ENCODE measurements around the gene UGT1A10. TPM values are rescaled to one million over a fixed set of nuclear protein-coding genes. Genes with fewer than 3 reads are reported as not detected.
"Not testable (repeated sequence)": the region's sequence is repeated elsewhere in the genome, so short reads cannot be mapped to it uniquely, and the experiment has no call there.

UGT1A10 gene
- total RNA-seq, 1 donor from 2014 or later = not detected

DNA sequence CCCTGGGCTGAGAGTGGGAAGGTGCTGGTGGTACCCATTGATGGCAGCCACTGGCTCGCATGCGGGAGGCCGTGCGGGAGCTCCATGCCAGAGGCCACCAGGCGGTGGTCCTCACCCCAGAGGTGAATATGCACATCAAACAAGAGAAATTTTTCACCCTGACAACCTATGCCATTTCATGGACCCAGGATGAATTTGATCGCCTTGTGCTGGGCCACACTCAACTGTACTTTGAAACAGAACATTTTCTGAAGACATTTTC lies 111.0 kb downstream of the UGT1A10 start:
- peaks cover 2% of the 10 kb centered on the region for H3K27me3 Mint-ChIP-seq (ENCODE audit: unreplicated experiment)
- no peak overlapping the region for H3K27ac Mint-ChIP-seq (ENCODE audit: unreplicated experiment)
- H3K36me3 Mint-ChIP-seq (ENCODE audit: low read depth, unreplicated experiment) = peaks cover 5% of the 10 kb centered on the region
- H3K4me1 Mint-ChIP-seq (ENCODE audit: unreplicated experiment) = no peaks in the 10 kb centered on the region
- TF ChIP-seq, protein P1, sequence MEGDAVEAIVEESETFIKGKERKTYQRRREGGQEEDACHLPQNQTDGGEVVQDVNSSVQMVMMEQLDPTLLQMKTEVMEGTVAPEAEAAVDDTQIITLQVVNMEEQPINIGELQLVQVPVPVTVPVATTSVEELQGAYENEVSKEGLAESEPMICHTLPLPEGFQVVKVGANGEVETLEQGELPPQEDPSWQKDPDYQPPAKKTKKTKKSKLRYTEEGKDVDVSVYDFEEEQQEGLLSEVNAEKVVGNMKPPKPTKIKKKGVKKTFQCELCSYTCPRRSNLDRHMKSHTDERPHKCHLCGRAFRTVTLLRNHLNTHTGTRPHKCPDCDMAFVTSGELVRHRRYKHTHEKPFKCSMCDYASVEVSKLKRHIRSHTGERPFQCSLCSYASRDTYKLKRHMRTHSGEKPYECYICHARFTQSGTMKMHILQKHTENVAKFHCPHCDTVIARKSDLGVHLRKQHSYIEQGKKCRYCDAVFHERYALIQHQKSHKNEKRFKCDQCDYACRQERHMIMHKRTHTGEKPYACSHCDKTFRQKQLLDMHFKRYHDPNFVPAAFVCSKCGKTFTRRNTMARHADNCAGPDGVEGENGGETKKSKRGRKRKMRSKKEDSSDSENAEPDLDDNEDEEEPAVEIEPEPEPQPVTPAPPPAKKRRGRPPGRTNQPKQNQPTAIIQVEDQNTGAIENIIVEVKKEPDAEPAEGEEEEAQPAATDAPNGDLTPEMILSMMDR (IDR thresholded peaks at IDR 0.05; ENCODE audit: unreplicated experiment) = no peak
- DNase-seq (ENCODE audit: low spot score) = no peak
- H3K4me3 Mint-ChIP-seq (ENCODE audit: unreplicated experiment) = no peak overlapping the region
- H3K9me3 Mint-ChIP-seq (ENCODE audit: unreplicated experiment) = peaks cover 15% of the 10 kb centered on the region

DNA sequence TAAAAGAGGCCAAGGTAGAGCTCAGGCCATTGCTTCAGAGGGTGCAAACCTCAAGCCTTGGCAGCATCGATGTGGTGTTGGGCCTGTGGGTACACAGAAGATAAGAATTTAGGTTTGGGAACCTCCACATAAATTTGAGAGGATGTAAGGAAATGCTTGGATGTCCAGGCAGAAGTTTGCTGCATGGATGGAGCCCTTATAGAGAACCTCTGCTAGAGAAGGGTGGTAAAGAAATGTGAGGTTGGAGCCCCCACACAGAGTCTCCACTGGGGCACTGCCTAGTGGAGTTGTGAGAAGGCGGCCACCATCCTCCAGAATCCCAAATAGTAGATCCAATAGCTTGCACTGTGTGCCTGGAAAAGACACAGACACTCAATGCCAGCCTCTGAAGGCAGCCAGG lies 114.4 kb downstream of the UGT1A10 start:
- not testable (repeated sequence) for H3K27me3 Mint-ChIP-seq (ENCODE audit: unreplicated experiment); H3K4me1 Mint-ChIP-seq (ENCODE audit: unreplicated experiment); H3K36me3 Mint-ChIP-seq (ENCODE audit: low read depth, unreplicated experiment); H3K27ac Mint-ChIP-seq (ENCODE audit: unreplicated experiment); DNase-seq (ENCODE audit: low spot score); H3K4me3 Mint-ChIP-seq (ENCODE audit: unreplicated experiment)
- H3K9me3 Mint-ChIP-seq (ENCODE audit: unreplicated experiment) = peaks cover 15% of the 10 kb centered on the region

DNA sequence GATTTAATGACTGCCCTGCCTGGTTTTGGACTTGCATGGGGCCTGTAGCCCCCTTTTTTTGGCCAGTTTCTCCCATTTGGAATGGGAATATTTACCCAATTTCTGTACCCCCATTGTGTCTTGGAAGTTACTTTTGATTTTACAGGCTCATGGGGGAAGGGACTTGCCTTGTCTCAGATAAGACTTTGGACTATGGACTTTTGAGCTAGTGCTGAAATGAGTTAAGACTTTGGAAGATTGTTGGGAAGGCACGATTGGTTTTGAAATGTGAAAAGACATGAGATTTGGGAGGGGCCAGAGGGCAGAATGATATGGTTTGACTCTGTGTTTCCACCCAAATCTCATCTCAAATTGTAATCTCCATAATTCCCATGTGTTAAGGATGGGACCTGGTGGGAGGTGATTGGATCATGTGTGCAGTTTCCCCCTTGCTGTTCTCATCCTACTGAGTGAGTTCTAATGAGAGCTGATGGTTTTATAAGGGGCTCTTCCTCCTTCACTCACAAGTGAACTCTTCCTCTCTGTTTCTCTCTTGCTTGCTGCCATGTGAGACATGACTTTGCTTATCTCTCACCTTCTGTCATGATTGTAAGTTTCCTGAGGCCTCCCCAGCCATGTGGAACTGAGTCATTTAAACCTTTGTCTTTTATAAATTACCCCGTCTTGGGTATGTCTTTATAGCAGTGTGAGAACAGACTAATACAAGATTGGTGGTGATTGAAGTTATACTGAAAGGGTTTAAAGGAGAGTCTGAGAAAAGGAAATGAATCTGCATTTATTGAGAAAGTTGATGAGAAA lies 115.2 kb downstream of the UGT1A10 start:
- not testable (repeated sequence) for H3K36me3 Mint-ChIP-seq (ENCODE audit: low read depth, unreplicated experiment); H3K27me3 Mint-ChIP-seq (ENCODE audit: unreplicated experiment); H3K4me1 Mint-ChIP-seq (ENCODE audit: unreplicated experiment); H3K27ac Mint-ChIP-seq (ENCODE audit: unreplicated experiment); DNase-seq (ENCODE audit: low spot score)
- peaks cover 15% of the 10 kb centered on the region for H3K9me3 Mint-ChIP-seq (ENCODE audit: unreplicated experiment)
- H3K4me3 Mint-ChIP-seq (ENCODE audit: unreplicated experiment) = peak overlapping the region; percentile 49

DNA sequence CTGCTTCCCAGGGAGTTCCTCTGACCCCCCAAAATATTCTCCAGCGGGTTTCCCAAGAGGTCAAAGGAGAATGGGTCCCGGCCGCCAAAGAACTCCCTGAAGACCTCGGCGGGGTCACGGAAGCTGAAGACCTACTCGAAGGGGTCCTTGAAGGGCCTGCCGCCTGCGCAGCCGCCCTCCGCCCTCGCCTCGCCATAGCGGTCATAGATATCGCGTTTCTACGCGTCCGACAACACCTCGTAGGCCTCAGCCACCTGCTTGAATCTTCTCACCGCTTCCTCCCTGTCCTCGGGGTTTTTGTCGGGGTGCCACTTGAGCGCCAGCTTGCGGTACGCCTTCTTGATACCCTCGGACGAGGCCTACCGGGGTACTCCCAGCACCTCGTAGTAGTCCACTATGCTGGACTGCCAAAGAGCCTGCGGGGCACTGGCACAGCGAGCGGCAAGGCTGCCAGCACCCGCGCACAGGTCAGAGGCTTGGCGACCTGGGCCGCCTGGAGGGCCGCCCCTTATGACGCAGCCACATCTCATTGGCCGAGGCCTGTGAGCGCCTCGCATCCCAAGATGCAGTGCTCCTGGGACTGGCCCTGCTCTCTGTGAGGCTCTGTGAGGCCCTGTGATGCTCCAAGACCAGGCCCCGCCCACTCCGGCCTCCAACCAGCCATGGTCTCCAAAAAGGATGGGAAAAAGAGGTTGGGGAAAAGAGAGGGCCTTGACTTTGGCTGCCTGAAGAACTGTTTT lies 118.8 kb downstream of the UGT1A10 start:
- TF ChIP-seq, protein P1 (IDR thresholded peaks at IDR 0.05; ENCODE audit: unreplicated experiment) = no peak
- H3K27ac Mint-ChIP-seq (ENCODE audit: unreplicated experiment) = no peak overlapping the region
- no peak overlapping the region for H3K4me3 Mint-ChIP-seq (ENCODE audit: unreplicated experiment)
- DNase-seq (ENCODE audit: low spot score) = no peak
- H3K27me3 Mint-ChIP-seq (ENCODE audit: unreplicated experiment) = no peaks in the 10 kb centered on the region
- H3K36me3 Mint-ChIP-seq (ENCODE audit: low read depth, unreplicated experiment) = peaks cover 5% of the 10 kb centered on the region
- H3K4me1 Mint-ChIP-seq (ENCODE audit: unreplicated experiment) = no peaks in the 10 kb centered on the region
- peaks cover 11% of the 10 kb centered on the region for H3K9me3 Mint-ChIP-seq (ENCODE audit: unreplicated experiment)

DNA sequence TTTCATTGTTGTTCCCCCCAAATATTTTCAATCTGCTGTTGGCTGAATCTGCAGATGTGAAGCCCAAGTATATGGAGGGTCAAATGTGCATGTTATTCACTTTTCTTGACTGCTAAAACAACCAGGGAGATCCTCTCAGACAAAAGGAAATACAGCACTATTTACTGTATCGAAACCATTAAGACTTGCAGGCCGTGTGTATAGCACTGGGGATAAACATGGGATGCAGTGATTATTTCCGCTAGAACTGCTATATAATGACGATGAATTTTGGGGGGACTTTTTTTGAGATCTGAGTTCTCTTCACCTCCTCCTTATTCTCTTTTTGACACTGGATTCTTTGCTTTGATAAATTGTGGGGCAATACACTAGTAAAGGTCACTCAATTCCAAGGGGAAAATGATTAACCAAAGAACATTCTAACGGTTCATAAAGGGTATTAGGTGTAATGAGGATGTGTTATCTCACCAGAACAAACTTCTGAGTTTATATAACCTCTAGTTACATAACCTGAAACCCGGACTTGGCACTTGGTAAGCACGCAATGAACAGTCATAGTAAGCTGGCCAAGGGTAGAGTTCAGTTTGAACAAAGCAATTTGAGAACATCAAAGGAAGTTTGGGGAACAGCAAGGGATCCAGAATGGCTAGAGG lies 120.3 kb downstream of the UGT1A10 start:
- no peak overlapping the region for H3K4me3 Mint-ChIP-seq (ENCODE audit: unreplicated experiment)
- H3K36me3 Mint-ChIP-seq (ENCODE audit: low read depth, unreplicated experiment) = peaks cover 4% of the 10 kb centered on the region

More for the DNA sequence above, 120.3 kb downstream of the UGT1A10 start:
- no peaks in the 10 kb centered on the region for H3K4me1 Mint-ChIP-seq (ENCODE audit: unreplicated experiment)
- DNase-seq (ENCODE audit: low spot score) = no peak
- no peak overlapping the region for H3K27ac Mint-ChIP-seq (ENCODE audit: unreplicated experiment)
- peaks cover 5% of the 10 kb centered on the region for H3K9me3 Mint-ChIP-seq (ENCODE audit: unreplicated experiment)
- TF ChIP-seq, protein P1 (IDR thresholded peaks at IDR 0.05; ENCODE audit: unreplicated experiment) = no peak
- H3K27me3 Mint-ChIP-seq (ENCODE audit: unreplicated experiment) = no peaks in the 10 kb centered on the region
